Measurements from ENCODE around the gene MEIKIN.

GRCh38 chr5:131945551-131946168 is at the start of gene MEIKIN:
- TF ChIP-seq CTCF (IDR thresholded peaks at IDR 0.05) (no peak), POLR2A (IDR thresholded peaks at IDR 0.05) (no peak), EP300 (IDR thresholded peaks at IDR 0.05) (no peak)

Data from ovary (tissue), 3 donors.